ENCODE results near the gene SUV39H1.

GRCh38 chrX:48754238-48754637, 57.7 kb downstream of the SUV39H1 start:
- TF ChIP-seq HNF4A (conservative IDR thresholded peaks at IDR 0.05): no peak
- no peak for TF ChIP-seq GABPA (IDR thresholded peaks at IDR 0.05 in 1 of 2, conservative IDR thresholded peaks at IDR 0.05 in 1 of 2)
- TF ChIP-seq CTCF (IDR thresholded peaks at IDR 0.05; ENCODE audit: low read depth, low read length, missing input control): no peak
- TF ChIP-seq SP1 (IDR thresholded peaks at IDR 0.05): no peak
- TF ChIP-seq MAX (IDR thresholded peaks at IDR 0.05): no peak
- no peak for TF ChIP-seq JUND (IDR thresholded peaks at IDR 0.05)
- no peak for TF ChIP-seq REST (IDR thresholded peaks at IDR 0.05)
- no peak for TF ChIP-seq YY1 (IDR thresholded peaks at IDR 0.05)
- TF ChIP-seq FOXA1 (IDR thresholded peaks at IDR 0.05): no peak
